Kidney epithelial cell (primary cell): Measurements from ENCODE around the gene DVL1. TPM values are rescaled to one million over a fixed set of nuclear protein-coding genes. Genes with fewer than 3 reads are reported as not detected.

Source experiments
- DNase-seq: peaks from one replicate; pipeline ENCODE4 v3.0.0-alpha.2; 2010; ENCODE audit warnings: low read depth
- H3K27me3 ChIP-seq: 2 replicates; pipeline ENCODE4 v1.6.0; 2011; ENCODE audit warnings: low read length; ENCODE audit not compliant: control insufficient read depth, insufficient read depth
- H3K36me3 ChIP-seq: 2 replicates; pipeline ENCODE4 v1.5.1; 2011; ENCODE audit warnings: low read length; ENCODE audit not compliant: control insufficient read depth, insufficient read depth
- H3K4me3 ChIP-seq: 2 replicates; pipeline ENCODE4 v1.5.1; 2011; ENCODE audit warnings: low read depth, mild to moderate bottlenecking, control low read depth, low read length
- CTCF ChIP-seq: IDR thresholded peaks from 2 replicates; pipeline ENCODE4 v1.5.1; 2011; ENCODE audit warnings: mild to moderate bottlenecking, moderate library complexity, low read length, control low read depth, inconsistent platforms; ENCODE audit not compliant: insufficient read depth, poor library complexity, severe bottlenecking
- total RNA-seq: library from RNA; depleted of rRNA; stranded (reverse); fragments of >200 nt; gene quantifications from 2 replicates; pipeline ENCODE4 v1.2.3, GENCODE V29; 2015

Gene DVL1
- total RNA-seq, 1 donor from 2014 or later, result 87.3 TPM

- no peaks in the 10 kb centered on the region for H3K36me3 ChIP-seq
- no peak overlapping the region for H3K4me3 ChIP-seq
- H3K27me3 ChIP-seq, result peaks cover 5% of the 10 kb centered on the region
- DNase-seq, result no peak
- no peak for TF ChIP-seq CTCF
Measured at GRCh38 chr1:1294250-1294890, 54.8 kb downstream of the DVL1 start.

DNA sequence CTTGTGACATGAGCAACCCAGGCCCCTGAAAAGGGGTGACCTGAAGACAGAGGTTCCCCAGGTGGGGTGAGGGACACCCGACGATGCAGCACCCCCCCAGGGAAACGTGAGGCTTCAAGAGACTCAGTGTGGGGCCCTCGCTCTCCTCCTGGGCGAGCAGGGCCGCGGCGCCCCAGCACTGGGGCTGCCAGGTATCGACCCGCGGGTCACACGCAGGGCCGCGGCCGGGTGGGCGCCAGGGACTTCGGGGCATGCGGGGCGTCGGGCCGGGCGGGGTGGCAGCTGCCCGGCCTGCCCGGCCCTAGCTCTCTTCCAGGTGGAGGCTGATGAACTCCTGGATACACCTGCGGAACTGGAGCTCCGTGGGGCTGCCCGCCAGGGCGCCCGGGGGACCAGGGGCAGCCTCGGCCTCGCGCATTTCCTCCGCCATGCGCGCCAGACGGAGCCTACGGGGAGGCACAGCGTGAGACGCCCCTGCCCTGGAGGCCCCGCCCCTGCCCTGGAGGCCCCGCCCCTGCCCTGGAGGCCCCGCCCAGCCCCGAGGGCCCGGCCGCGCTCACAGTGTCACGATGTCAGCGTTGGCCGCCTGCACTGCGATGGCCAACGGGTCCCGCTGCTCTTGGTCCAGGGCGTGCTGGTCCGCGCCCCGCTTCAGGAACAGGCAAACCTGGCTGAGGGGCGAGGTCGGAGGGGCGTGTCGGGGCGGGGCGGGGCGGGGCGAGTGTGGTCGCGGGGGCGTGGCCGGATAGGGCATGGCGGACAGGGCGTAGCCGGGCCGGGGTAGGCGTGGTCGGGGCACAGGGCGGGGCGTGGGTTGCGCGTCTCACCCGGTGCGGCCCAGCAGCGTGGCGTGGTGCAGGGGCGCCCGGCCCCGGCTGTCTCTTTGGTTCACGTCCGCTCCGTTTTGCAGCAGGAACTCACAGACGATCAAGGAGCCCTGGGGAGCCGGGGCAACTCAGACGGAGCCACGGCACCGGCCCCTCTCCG lies 55.7 kb downstream of the DVL1 start:
- peaks cover 5% of the 10 kb centered on the region for H3K27me3 ChIP-seq

GRCh38 chr1:1292851-1293250 lies 56.4 kb downstream of the DVL1 start:
- Histone ChIP-seq H3K27me3 (peaks cover 5% of the 10 kb centered on the region), H3K4me3 (no peak overlapping the region), H3K36me3 (no peaks in the 10 kb centered on the region)
- DNase-seq, result no peak
- no peak for TF ChIP-seq CTCF

More for the DNA sequence above, 55.7 kb downstream of the DVL1 start:
- Histone ChIP-seq H3K36me3 (no peaks in the 10 kb centered on the region), H3K4me3 (no peak overlapping the region)
- no peak for TF ChIP-seq CTCF
- no peak for DNase-seq

DNA sequence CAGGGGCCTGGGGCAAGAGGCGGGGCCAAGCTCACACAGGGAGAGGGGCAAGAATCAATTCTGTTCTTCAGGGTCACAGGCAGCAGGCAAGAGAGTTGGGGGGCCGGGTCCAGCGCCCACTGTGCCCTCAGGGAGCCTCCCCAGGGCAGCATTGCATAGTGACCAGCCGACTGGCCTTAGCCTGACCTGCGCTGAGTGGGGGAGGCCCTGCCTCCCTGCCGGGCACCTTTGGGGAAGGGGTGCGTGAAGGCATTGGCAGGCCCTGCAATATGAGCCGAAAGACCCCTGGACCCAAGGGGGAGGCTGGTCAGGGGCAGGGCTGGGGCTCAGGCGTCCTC lies 56.8 kb downstream of the DVL1 start:
- DNase-seq, result no peak
- Histone ChIP-seq H3K27me3 (peaks cover 10% of the 10 kb centered on the region), H3K36me3 (no peaks in the 10 kb centered on the region), H3K4me3 (no peak overlapping the region)
- no peak for TF ChIP-seq CTCF

GRCh38 chr1:1291548-1292441 lies 57.4 kb downstream of the DVL1 start:
- TF ChIP-seq CTCF, result peak; percentile 75
- Histone ChIP-seq H3K4me3 (no peak overlapping the region), H3K36me3 (no peaks in the 10 kb centered on the region), H3K27me3 (peaks cover 14% of the 10 kb centered on the region)
- peak; percentile 43 for DNase-seq
